DMS 273 (cell line): ENCODE results near the gene ZCCHC12.

Experiments used
- DNase-seq: peaks from one replicate; lab custom pipeline; 2025; ENCODE audit not compliant: unreplicated experiment; lab: John Stamatoyannopoulos, UW

ZCCHC12 gene

DNA sequence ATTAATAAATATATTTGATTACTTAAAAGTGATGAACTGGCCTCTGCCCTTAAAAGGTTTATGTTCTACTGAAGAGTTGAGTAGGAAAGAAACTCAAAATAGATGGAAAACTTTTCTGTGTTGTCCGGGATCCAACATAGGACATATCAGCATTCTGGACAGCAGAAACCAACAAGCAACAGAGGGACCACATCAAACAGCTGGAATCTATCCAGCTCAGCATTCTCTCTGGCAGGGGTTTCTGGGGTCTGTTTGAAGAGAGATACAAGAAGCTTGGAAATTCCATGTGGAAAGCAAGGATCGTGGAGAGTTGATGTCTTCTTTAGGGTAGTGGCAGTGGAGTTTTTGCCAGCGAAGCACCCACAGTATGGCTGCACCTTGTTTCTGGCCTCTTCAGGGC, 43.6 kb downstream of the ZCCHC12 start:
- no peak for DNase-seq

DNA sequence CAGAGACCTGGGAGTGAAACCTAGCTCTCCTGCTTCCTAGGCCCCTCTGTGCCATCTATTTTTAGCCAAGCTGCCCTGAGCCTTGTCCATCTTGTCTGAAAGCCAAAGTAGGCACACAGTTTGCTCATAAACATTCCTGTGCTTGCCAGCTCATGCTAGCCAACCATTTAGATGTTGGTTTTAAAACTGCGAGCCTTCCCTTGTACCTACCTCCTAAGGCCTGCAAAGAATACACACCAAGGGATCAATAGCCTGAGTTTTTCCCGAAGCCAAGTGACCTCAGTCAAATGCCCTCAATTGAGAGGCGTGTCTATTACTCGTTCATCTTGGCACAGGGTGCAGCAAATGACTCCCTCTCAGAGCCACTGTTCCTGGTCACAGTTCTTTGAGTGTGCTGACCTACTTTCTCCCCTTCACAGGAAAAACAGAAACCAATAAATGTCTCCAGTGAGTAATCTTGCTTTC, 48.5 kb downstream of the ZCCHC12 start:
- no peak for DNase-seq
